Peyer's patch (tissue), 4 donors: ENCODE data around the gene SMURF2. TPM values are rescaled to one million over a fixed set of nuclear protein-coding genes. Genes with fewer than 3 reads are reported as not detected.

Experiments
- DNase-seq, 3 donors: peaks; one replicate each; pipeline ENCODE4 v3.0.0-alpha.2; 2017 to 2019
- H3K27ac ChIP-seq, 4 donors: fragments of 200-600 bp; sonication (generic); one replicate each; pipeline ENCODE4 v1.5.1; 2016 to 2019
- H3K27me3 ChIP-seq, 2 donors: fragments of 200-600 bp; sonication (generic); one replicate each; pipeline ENCODE4 v1.5.1; 2019
- H3K36me3 ChIP-seq, 3 donors: fragments of 200-600 bp; sonication (generic); one replicate each; pipeline ENCODE4 v1.5.1; 2016 to 2019
- H3K4me1 ChIP-seq, 4 donors: fragments of 200-600 bp; sonication (generic); one replicate each; pipeline ENCODE4 v1.5.1; 2016 to 2019
- H3K4me3 ChIP-seq, 4 donors: fragments of 200-600 bp; sonication (generic); 1 replicate in 3 of 4; 2 replicates in 1 of 4; pipeline ENCODE4 v1.5.1; 2016 to 2019; ENCODE audit warnings: mild to moderate bottlenecking in 1 of 4
- H3K9me3 ChIP-seq, 4 donors: fragments of 200-600 bp; sonication (generic); one replicate each; pipeline ENCODE4 v1.5.1; 2016 to 2019; ENCODE audit warnings: mild to moderate bottlenecking in 1 of 4
- CTCF ChIP-seq, 6 experiments: fragments of 450-650 bp in 4 of 6; fragments of 200-600 bp in 2 of 6; sonication (generic) in 1 of 6; IDR thresholded peaks; one replicate each; pipeline ENCODE4 v1.5.1; 2017 to 2019; ENCODE audit warnings: antibody characterized with exemption in 6 of 6, mild to moderate bottlenecking in 3 of 6, moderate library complexity in 1 of 6
- POLR2A ChIP-seq, 2 donors: fragments of 450-650 bp; IDR thresholded peaks; one replicate each; pipeline ENCODE4 v1.5.1; 2017; ENCODE audit warnings: antibody characterized with exemption in 2 of 2, mild to moderate bottlenecking in 2 of 2, moderate library complexity in 2 of 2
- total RNA-seq, 4 donors: library from RNA; depleted of rRNA; stranded (reverse); fragments of >200 nt; gene quantifications; one replicate each; pipeline ENCODE4 v1.1.0, GENCODE V29; 2016

SMURF2 gene
- total RNA-seq, 4 donors from 2014 or later: 34.3 to 41.6 (median 37.5) TPM

DNA sequence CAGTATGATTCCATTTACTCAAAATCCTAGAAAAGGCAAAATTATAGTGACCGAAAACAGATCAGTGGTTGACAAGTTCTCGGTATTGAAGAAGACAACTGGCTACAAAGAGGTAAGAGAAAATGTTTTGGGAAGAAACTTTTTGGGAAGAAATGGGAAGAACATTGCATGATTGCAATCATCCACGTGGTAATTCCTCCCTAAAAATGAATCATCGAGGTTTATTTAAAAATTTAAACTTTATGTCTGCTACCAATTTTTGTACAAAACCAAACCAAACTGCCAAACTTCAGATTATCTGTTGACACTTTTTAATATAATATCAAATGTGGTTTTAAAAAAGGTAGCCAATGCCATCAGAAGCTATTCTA is 8.1 kb downstream of the SMURF2 start:
- Histone ChIP-seq H3K9me3 (no peaks in the 10 kb centered on the region), H3K27ac (no peak overlapping the region), H3K27me3 (no peaks in the 10 kb centered on the region), H3K4me3 (no peak overlapping the region), H3K36me3 (no peaks in the 10 kb centered on the region), H3K4me1 (peaks cover 0 to under 1% (median 0%) of the 10 kb centered on the region in 4 donors)
- DNase-seq: no peak
- TF ChIP-seq CTCF (IDR thresholded peaks at IDR 0.05): no peak
- no peak for TF ChIP-seq POLR2A (IDR thresholded peaks at IDR 0.05)

DNA sequence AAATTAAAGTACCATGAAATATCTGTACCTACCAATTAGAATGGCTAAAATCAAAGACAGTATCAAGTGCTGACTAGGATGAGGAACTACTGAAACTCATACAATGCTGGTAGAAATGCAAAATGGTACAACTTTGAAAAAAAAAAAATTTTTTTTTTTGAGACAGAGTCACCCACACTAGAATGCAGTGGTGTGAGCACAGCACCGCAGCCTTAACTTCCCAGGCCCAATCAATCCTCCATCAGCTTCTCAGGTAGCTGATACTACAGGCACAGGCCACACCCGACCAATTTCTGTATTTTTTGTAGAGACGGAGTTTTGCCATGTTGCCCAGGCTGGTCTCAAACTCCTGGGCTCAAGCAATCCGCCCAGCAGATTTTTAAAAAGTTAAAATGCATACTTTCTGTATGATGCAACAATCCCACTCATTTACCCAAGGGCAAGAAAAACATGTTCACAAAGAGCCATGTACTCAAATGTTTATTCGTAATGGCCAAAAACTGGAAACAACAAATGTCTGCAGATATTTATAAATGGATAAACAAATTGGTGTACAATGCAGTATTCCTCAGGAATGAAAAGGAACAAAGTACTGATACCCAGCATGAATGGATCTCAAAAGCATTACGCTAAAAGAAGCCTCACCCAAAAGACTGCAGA is 8.7 kb downstream of the SMURF2 start:
- no peak for DNase-seq
- no peak overlapping the region for H3K27ac ChIP-seq
- TF ChIP-seq CTCF (IDR thresholded peaks at IDR 0.05): no peak
- no peak for TF ChIP-seq POLR2A (IDR thresholded peaks at IDR 0.05)
- H3K27me3 ChIP-seq: no peaks in the 10 kb centered on the region
- no peaks in the 10 kb centered on the region for H3K9me3 ChIP-seq
- H3K4me3 ChIP-seq: no peak overlapping the region
- no peaks in the 10 kb centered on the region for H3K36me3 ChIP-seq
- peaks cover 0 to 6% (median 0%) of the 10 kb centered on the region in 4 donors for H3K4me1 ChIP-seq

DNA sequence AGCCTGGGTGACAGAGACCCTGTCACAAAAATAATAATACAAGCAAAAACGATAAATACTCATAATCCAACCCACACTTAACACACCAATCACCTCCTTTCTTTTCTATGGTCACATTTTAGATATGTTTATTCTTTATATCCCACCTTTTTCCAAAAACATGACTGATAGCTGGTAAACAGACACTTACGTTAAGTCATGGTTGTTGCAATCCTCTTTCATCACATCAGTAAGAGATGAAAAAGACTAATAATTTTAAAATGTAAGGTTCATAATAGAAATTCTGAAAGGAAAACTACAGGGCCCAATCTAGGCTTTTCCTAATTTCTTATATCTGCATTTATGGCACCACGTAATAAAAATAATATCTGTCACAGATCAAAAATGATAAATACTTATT is 10.2 kb downstream of the SMURF2 start:
- no peak for DNase-seq
- Histone ChIP-seq H3K9me3 (no peaks in the 10 kb centered on the region), H3K36me3 (no peaks in the 10 kb centered on the region), H3K27ac (no peak overlapping the region), H3K4me1 (peaks cover 0 to 10% (median 0%) of the 10 kb centered on the region in 4 donors), H3K4me3 (no peak overlapping the region), H3K27me3 (no peaks in the 10 kb centered on the region)
- TF ChIP-seq CTCF (IDR thresholded peaks at IDR 0.05) (no peak), POLR2A (IDR thresholded peaks at IDR 0.05) (no peak)

- no peaks in the 10 kb centered on the region for H3K9me3 ChIP-seq
- H3K36me3 ChIP-seq: no peaks in the 10 kb centered on the region
- no peak overlapping the region for H3K27ac ChIP-seq
- no peaks in the 10 kb centered on the region for H3K27me3 ChIP-seq
- DNase-seq: no peak
- TF ChIP-seq POLR2A (IDR thresholded peaks at IDR 0.05): no peak
- no peak for TF ChIP-seq CTCF (IDR thresholded peaks at IDR 0.05)
- no peak overlapping the region for H3K4me3 ChIP-seq
- H3K4me1 ChIP-seq: peaks cover 0 to 10% (median 0%) of the 10 kb centered on the region in 4 donors
Observed at GRCh38 chr17:64648234-64648633, 13.9 kb downstream of the SMURF2 start.

DNA sequence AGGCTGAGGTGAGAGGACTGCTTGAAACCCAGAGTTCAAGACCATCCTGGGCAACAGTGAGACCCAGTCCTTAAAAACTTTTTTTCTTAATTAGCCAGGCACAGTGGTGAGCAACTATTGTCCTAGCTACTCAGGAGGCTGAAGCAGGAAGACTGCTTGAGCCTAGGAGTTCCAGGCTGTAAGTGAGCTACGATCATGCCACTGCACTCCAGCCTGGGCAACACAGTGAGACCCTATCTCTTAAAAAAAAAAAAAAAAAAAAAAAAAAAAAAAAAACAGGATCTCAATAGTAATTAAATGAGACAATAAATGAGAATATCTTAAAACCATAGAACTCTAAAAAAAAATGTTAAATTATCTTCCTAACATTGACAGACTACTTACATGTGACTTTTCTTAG is 14.3 kb downstream of the SMURF2 start:
- no peak for DNase-seq
- Histone ChIP-seq H3K36me3 (no peaks in the 10 kb centered on the region), H3K4me3 (no peak overlapping the region), H3K9me3 (no peaks in the 10 kb centered on the region), H3K27me3 (no peaks in the 10 kb centered on the region), H3K4me1 (peaks cover 0 to 10% (median 0%) of the 10 kb centered on the region in 4 donors), H3K27ac (no peak overlapping the region)
- TF ChIP-seq CTCF (IDR thresholded peaks at IDR 0.05) (no peak), POLR2A (IDR thresholded peaks at IDR 0.05) (no peak)
